H1 (cell line): ENCODE data around the gene UBR2. TPM values are rescaled to one million over a fixed set of nuclear protein-coding genes. Genes with fewer than 3 reads are reported as not detected.

Experiments used
- CTCF ChIA-PET: fragments of 300-600 bp; sonication (Branson Sonifier 250); formaldehyde crosslinking; loops from one replicate; lab custom pipeline; 2021; ENCODE audit not compliant: partially characterized antibody; lab: Charles Lee
- POLR2A ChIA-PET: fragments of 300-600 bp; sonication (Branson Sonifier 250); formaldehyde crosslinking; loops from one replicate; lab custom pipeline; 2021; ENCODE audit warnings: inconsistent platforms; ENCODE audit not compliant: partially characterized antibody; lab: Charles Lee
- DNase-seq, 2 experiments: peaks; one replicate each; pipeline versions ENCODE4 v3.0.0 to v3.0.0-alpha.2; 2010 to 2022; ENCODE audit warnings: low spot score in 2 of 2, low read depth in 1 of 2, mixed read lengths in 1 of 2
- FAIRE-seq: peaks from 2 replicates; lab custom pipeline; 2011; peaks lifted over from hg19 to GRCh38; lab: Jason Lieb, UNC
- H2AFZ ChIP-seq: 2 replicates; pipeline ENCODE4 v1.8.1; 2012; ENCODE audit warnings: low read length, inconsistent platforms
- H2AK5ac ChIP-seq: 2 replicates; pipeline ENCODE4 v1.6.1; 2013; ENCODE audit warnings: low read depth, low read length
- H2BK120ac ChIP-seq: replicated peaks from 2 replicates; pipeline ENCODE3; 2013; ENCODE audit warnings: low read depth, low read length, inconsistent platforms
- H2BK12ac ChIP-seq: 2 replicates; pipeline ENCODE4 v1.6.1; 2013; ENCODE audit warnings: low read depth, low read length
- H2BK15ac ChIP-seq: 2 replicates; pipeline ENCODE4 v1.6.1; 2013; ENCODE audit warnings: low read length
- H2BK20ac ChIP-seq: 2 replicates; pipeline ENCODE4 v1.6.1; 2013; ENCODE audit warnings: low read length
- H2BK5ac ChIP-seq: 2 replicates; pipeline ENCODE4 v1.6.1; 2013; ENCODE audit warnings: low read depth, low read length
- H3K14ac ChIP-seq: 2 replicates; pipeline ENCODE4 v1.6.1; 2013; ENCODE audit warnings: inconsistent platforms; ENCODE audit not compliant: insufficient read length
- H3K18ac ChIP-seq: 2 replicates; pipeline ENCODE4 v1.6.1; 2013; ENCODE audit warnings: low read length; ENCODE audit errors: extremely low read depth
- H3K23ac ChIP-seq: 2 replicates; pipeline ENCODE4 v1.6.1; 2013; ENCODE audit warnings: inconsistent platforms; ENCODE audit not compliant: insufficient read length
- H3K23me2 ChIP-seq: 2 replicates; pipeline ENCODE4 v1.6.1; 2013; ENCODE audit warnings: low read depth, low read length
- H3K27ac ChIP-seq: 2 replicates; pipeline ENCODE4 v1.6.1; 2011; ENCODE audit warnings: low read depth, low read length, inconsistent platforms
- H3K27me3 ChIP-seq, 4 experiments: replicated peaks in 1 of 4; 1 replicate in 1 of 4; 2 replicates in 3 of 4; pipeline versions ENCODE4 v1.6.1 to v1.8.1; 2011 to 2013; ENCODE audit warnings: low read length in 3 of 4, mild to moderate bottlenecking in 3 of 4, inconsistent platforms in 2 of 4, mixed read lengths in 2 of 4, moderate library complexity in 1 of 4; ENCODE audit not compliant: control insufficient read depth in 3 of 4, insufficient read depth in 3 of 4; ENCODE audit errors: extremely low read depth in 1 of 4
- H3K36me3 ChIP-seq, 4 experiments: 2 replicates each; pipeline versions ENCODE4 v1.6.1 to v1.8.1; 2011 to 2013; ENCODE audit warnings: mild to moderate bottlenecking in 4 of 4, low read length in 3 of 4, moderate library complexity in 2 of 4, control low read depth in 1 of 4, inconsistent platforms in 1 of 4; ENCODE audit not compliant: insufficient read depth in 4 of 4, control insufficient read depth in 2 of 4
- H3K4ac ChIP-seq: replicated peaks from 2 replicates; pipeline ENCODE3; 2013; ENCODE audit warnings: low read length, low read depth, mixed read lengths, inconsistent platforms; ENCODE audit not compliant: insufficient read length
- H3K4me1 ChIP-seq, 4 experiments: replicated peaks in 1 of 4; 1 replicate in 1 of 4; 2 replicates in 3 of 4; pipeline versions ENCODE4 v1.6.1 to v1.8.1; 2011 to 2013; ENCODE audit warnings: low read length in 3 of 4, inconsistent platforms in 2 of 4, mixed read lengths in 1 of 4; ENCODE audit not compliant: insufficient read depth in 4 of 4, control insufficient read depth in 3 of 4
- H3K4me2 ChIP-seq, 2 experiments: 2 replicates each; pipeline versions ENCODE4 v1.6.1 to v1.8.1; 2011 to 2013; ENCODE audit warnings: low read depth in 2 of 2, low read length in 2 of 2, control low read depth in 1 of 2, inconsistent platforms in 1 of 2, mild to moderate bottlenecking in 1 of 2; ENCODE audit not compliant: insufficient read depth in 1 of 2
- H3K4me3 ChIP-seq, 4 experiments: fragments of 200-600, 300-600 bp in 1 of 4; sonication (generic), shearing (Covaris generic), sonication (Bioruptor Twin) in 1 of 4; 2 replicates each; pipeline versions ENCODE4 v1.5.1 to v1.8.1; 2011 to 2016; ENCODE audit warnings: low read length in 4 of 4, low read depth in 3 of 4, control low read depth in 2 of 4, inconsistent platforms in 2 of 4, mild to moderate bottlenecking in 2 of 4, mixed read lengths in 1 of 4, moderate library complexity in 1 of 4; ENCODE audit not compliant: insufficient read depth in 2 of 4; ENCODE audit errors: extremely low read depth in 1 of 4
- H3K56ac ChIP-seq: replicated peaks from 2 replicates; pipeline ENCODE3; 2013; ENCODE audit warnings: low read depth, mild to moderate bottlenecking, mixed read lengths, low read length, inconsistent platforms; ENCODE audit not compliant: insufficient read length
- H3K79me1 ChIP-seq: 2 replicates; pipeline ENCODE4 v1.6.1; 2013; ENCODE audit warnings: low read depth, low read length, control low read depth
- H3K79me2 ChIP-seq, 2 experiments: 2 replicates each; pipeline versions ENCODE4 v1.6.1 to v1.8.1; 2012 to 2013; ENCODE audit warnings: low read length in 2 of 2, mild to moderate bottlenecking in 2 of 2, inconsistent platforms in 1 of 2; ENCODE audit not compliant: insufficient read depth in 2 of 2, control insufficient read depth in 1 of 2
- H3K9ac ChIP-seq, 4 experiments: replicated peaks in 1 of 4; 1 replicate in 1 of 4; 2 replicates in 3 of 4; pipeline versions ENCODE4 v1.6.1 to v1.8.1; 2011 to 2013; ENCODE audit warnings: low read depth in 3 of 4, low read length in 3 of 4, control low read depth in 2 of 4, mild to moderate bottlenecking in 2 of 4, moderate library complexity in 2 of 4, inconsistent platforms in 1 of 4; ENCODE audit errors: extremely low read depth in 1 of 4
- H3K9me3 ChIP-seq, 2 experiments: 2 replicates each; pipeline versions ENCODE4 v1.6.1 to v1.8.1; 2012 to 2013; ENCODE audit warnings: mild to moderate bottlenecking in 2 of 2, moderate library complexity in 2 of 2, control low read depth in 1 of 2, inconsistent platforms in 1 of 2, low read depth in 1 of 2, low read length in 1 of 2, mixed read lengths in 1 of 2; ENCODE audit not compliant: insufficient read depth in 2 of 2
- H4K20me1 ChIP-seq, 2 experiments: replicated peaks in 1 of 2; 2 replicates each; pipeline versions ENCODE3 to v1.8.1; 2011 to 2013; ENCODE audit warnings: inconsistent platforms in 2 of 2, low read length in 2 of 2, mild to moderate bottlenecking in 1 of 2; ENCODE audit not compliant: insufficient read depth in 2 of 2, control insufficient read depth in 1 of 2
- H4K5ac ChIP-seq: 2 replicates; pipeline ENCODE4 v1.6.1; 2013; ENCODE audit warnings: low read length, low read depth, mixed read lengths, inconsistent platforms; ENCODE audit not compliant: insufficient read length
- H4K8ac ChIP-seq: 2 replicates; pipeline ENCODE4 v1.8.0; 2013; ENCODE audit warnings: mild to moderate bottlenecking, moderate library complexity, low read length, inconsistent platforms; ENCODE audit not compliant: insufficient read depth; ENCODE audit errors: extremely low read depth
- H4K91ac ChIP-seq: replicated peaks from 2 replicates; pipeline ENCODE3; 2013; ENCODE audit warnings: low read length, mixed read lengths, inconsistent platforms; ENCODE audit not compliant: insufficient read length
- CBX5 ChIP-seq: fragments of 300-800, 300-1000 bp; sonication (generic); IDR thresholded peaks from 2 replicates; pipeline ENCODE4 v1.7.1; 2016; ENCODE audit warnings: antibody characterized with exemption, low read length, low read depth
- WGBS, 2 experiments: shearing (Covaris generic) in 1 of 2; methylation state at CpG; one replicate each; pipeline versions ENCODE4 v1.1.6 to v1.1.7; 2013 to 2015; ENCODE audit warnings: low lambda C conversion rate in 2 of 2, mixed read lengths in 2 of 2, inconsistent platforms in 1 of 2, low coverage in 1 of 2, missing lambda C conversion rate in 1 of 2; ENCODE audit not compliant: insufficient replicate concordance in 2 of 2, insufficient coverage in 1 of 2, insufficient read length in 1 of 2; ENCODE audit errors: extremely low coverage in 1 of 2, missing lambda C conversion rate in 1 of 2; 5-methylcytosine and 5-hydroxymethylcytosine counted together
- polyA plus RNA-seq, 7 experiments: library from polyadenylated mRNA; depleted of rRNA in 3 of 7; stranded (reverse) in 5 of 7; unstranded in 2 of 7; fragments of >200 nt in 5 of 7; fragments of 200-250 nt in 2 of 7; gene quantifications; 1 replicate in 5 of 7; 2 replicates in 1 of 7; 4 replicates in 1 of 7; pipeline versions ENCODE4 v1.2.1 to v1.2.3, GENCODE V29; 2011 to 2013; ENCODE audit warnings: missing spikeins in 2 of 7, mixed read lengths in 2 of 7
- total RNA-seq: library from RNA; stranded (reverse); fragmentation: NEBNext Ultra II Directional; extraction: Animal tissue kit (Norgen Biotek cat#: 25700); gene quantifications from 2 replicates; pipeline ENCODE4 v1.2.1, GENCODE V29; 2021

Gene UBR2
- total and polyA plus RNA-seq, 2 of the 8 experiments (the other 6 are each of a cell fraction or from before 2014, with no cell fraction given): 6.5 to 19.5 TPM

DNA sequence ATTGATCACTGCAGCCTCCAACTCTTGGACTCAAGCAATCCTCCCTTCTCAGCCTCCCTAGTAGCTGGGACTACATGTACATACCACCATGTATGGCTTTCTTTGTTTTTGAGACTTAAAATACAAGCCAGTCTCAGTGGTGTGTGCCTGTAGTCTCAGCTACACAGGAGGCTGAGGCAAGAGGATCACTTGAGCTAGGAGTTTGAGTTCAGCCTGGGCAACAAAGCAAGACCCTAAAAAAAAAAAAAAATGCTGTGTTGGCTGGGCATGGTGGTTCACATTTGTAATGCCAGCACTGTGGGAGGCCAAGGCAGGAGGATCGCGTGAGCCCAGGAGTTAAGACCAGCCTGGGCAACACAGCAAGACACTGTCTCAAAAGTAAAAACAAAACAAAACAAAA is 51.7 kb downstream of the UBR2 start:
- H4K91ac ChIP-seq: no peak overlapping the region
- DNase-seq (no peak), FAIRE-seq (no peak)
- H4K20me1 ChIP-seq: no peaks in the 10 kb centered on the region
- no peak overlapping the region for H2BK20ac ChIP-seq
- H2BK15ac ChIP-seq: no peak overlapping the region
- TF ChIP-seq CBX5: no peak
- H3K23ac ChIP-seq: no peak overlapping the region
- peaks cover 0 to 4% (median 3%) of the 10 kb centered on the region in 4 experiments; a peak in 4 of 7 replicates for H3K4me1 ChIP-seq
- no peak overlapping the region for H3K27ac ChIP-seq
- H3K9me3 ChIP-seq: no peaks in the 10 kb centered on the region
- no peak overlapping the region for H2BK5ac ChIP-seq
- POLR2A ChIA-PET: interaction anchor here (0.6 kb wide), 1 partner anchor 205 kb away, joined by 3 read pairs; no protein-coding TSS in a partner anchor
- 91% methylated on average over 2 of the region's 2 CpGs; no CpG with 5 or more reads in 1 of the 2 experiments for WGBS, 2 experiments
- H3K14ac ChIP-seq: no peak overlapping the region
- no peaks in the 10 kb centered on the region for H3K79me1 ChIP-seq
- H2AK5ac ChIP-seq: no peak overlapping the region
- H3K56ac ChIP-seq: no peak overlapping the region
- no peaks in the 10 kb centered on the region for H3K27me3 ChIP-seq
- no peak overlapping the region for H4K5ac ChIP-seq
- no peaks in the 10 kb centered on the region for H3K23me2 ChIP-seq
- H3K18ac ChIP-seq: no peak overlapping the region
- H2BK12ac ChIP-seq: no peak overlapping the region
- no peak overlapping the region for H3K4me3 ChIP-seq
- H2AFZ ChIP-seq: no peak overlapping the region
- no peak overlapping the region for H2BK120ac ChIP-seq
- no peak overlapping the region for H3K9ac ChIP-seq
- no peak overlapping the region for H3K4ac ChIP-seq
- H3K79me2 ChIP-seq: no peaks in the 10 kb centered on the region
- CTCF ChIA-PET: no interaction called here
- H3K36me3 ChIP-seq: peaks cover 0 to 12% (median 0%) of the 10 kb centered on the region in 4 experiments; a peak in 1 of 8 replicates
- H3K4me2 ChIP-seq: no peak overlapping the region
- no peak overlapping the region for H4K8ac ChIP-seq
